ENCODE results near the gene SGK2. TPM values are rescaled to one million over a fixed set of nuclear protein-coding genes. Genes with fewer than 3 reads are reported as not detected.

Gene SGK2
- total and polyA plus RNA-seq, 2 donors (not counting 1 experiment from before 2014, with no cell fraction given), result 1.5 to 1.7 TPM

GRCh38 chr20:43631598-43631997 lies 72.8 kb downstream of the SGK2 start:
- H3K27ac Mint-ChIP-seq, result no peak overlapping the region
- TF ChIP-seq CTCF (IDR thresholded peaks at IDR 0.05), result no peak

More at GRCh38 chr20:43631598-43631997, 72.8 kb downstream of the SGK2 start:
- no peak overlapping the region for H3K9ac ChIP-seq (ENCODE audit: low read length)
- no peak for ATAC-seq (ENCODE audit: low read depth)
- H3K9me3 ChIP-seq (ENCODE audit: control extremely low read depth in 1 of 3, control insufficient read depth in 2 of 3, insufficient read depth in 1 of 3, low read length in 2 of 3), result no peaks in the 10 kb centered on the region
- DNase-seq, result no peak
- H3K4me3 Mint-ChIP-seq, result no peak overlapping the region
- no peak overlapping the region for H2AFZ ChIP-seq (ENCODE audit: insufficient read depth, low read depth, low read length, poor library complexity, severe bottlenecking)
- 98% methylated on average over 4 of the region's 8 CpGs for WGBS (ENCODE audit: insufficient coverage)
- H3K27me3 ChIP-seq (replicated peaks in 1 of 4; ENCODE audit: control extremely low read depth in 1 of 4, control insufficient read depth in 3 of 4, insufficient read depth in 4 of 4, low read length in 3 of 4), result no peaks in the 10 kb centered on the region
- no peaks in the 10 kb centered on the region for H3K79me2 ChIP-seq (ENCODE audit: control insufficient read depth, insufficient read depth, low read length)
- intact Hi-C loops (cut with micrococcal nuclease), result no loop called here
- no peaks in the 10 kb centered on the region for H3K9me3 Mint-ChIP-seq (ENCODE audit: insufficient read depth)
- peaks cover 4 to 12% of the 10 kb centered on the region in 2 experiments for H3K36me3 ChIP-seq (replicated peaks in 1 of 2; ENCODE audit: control extremely low read depth in 1 of 2, control insufficient read depth in 1 of 2, extremely low read depth in 1 of 2, insufficient read depth in 2 of 2, low read length in 1 of 2)
- no peaks in the 10 kb centered on the region for H3K4me1 Mint-ChIP-seq
- H3K4me1 ChIP-seq (ENCODE audit: control insufficient read depth in 2 of 2, insufficient read depth in 2 of 2, low read length in 2 of 2), result no peaks in the 10 kb centered on the region
- ChIA-PET POLR2A (no interaction called here), CTCF (interaction anchor here (1.0 kb wide), 1 partner anchor 13 kb away, joined by 3 read pairs; no protein-coding TSS in a partner anchor)
- no peaks in the 10 kb centered on the region for H4K20me1 ChIP-seq (ENCODE audit: control insufficient read depth, insufficient read depth, low read length, poor library complexity, severe bottlenecking)
- no peak overlapping the region for H3K4me2 ChIP-seq (replicated peaks; ENCODE audit: low read depth, low read length, poor library complexity, severe bottlenecking)
- no peak overlapping the region for H3K27ac ChIP-seq (ENCODE audit: low read length in 2 of 2)
- no peaks in the 10 kb centered on the region for H3K27me3 Mint-ChIP-seq
- H3K4me3 ChIP-seq (ENCODE audit: control extremely low read depth in 1 of 5, extremely low read depth in 1 of 5, insufficient read depth in 1 of 5, low read depth in 2 of 5, low read length in 4 of 5), result no peak overlapping the region

Other genes starting within 250 kb of the SGK2 start
- gene SRSF6, start 101.1 kb upstream of the SGK2 start, total RNA-seq, result 197 and 201 TPM in 2 replicates
- gene SRSF6, start 101.1 kb upstream of the SGK2 start, polyA plus RNA-seq, result 296 and 434 TPM in 2 replicates
- gene L3MBTL1, start 51.3 kb upstream of the SGK2 start, total RNA-seq, result 31.4 and 35.7 TPM in 2 replicates
- gene L3MBTL1, start 51.3 kb upstream of the SGK2 start, polyA plus RNA-seq, result 15.6 and 24.3 TPM in 2 replicates
- 16.7 and 23.7 TPM in 2 replicates for gene IFT52, start 31.9 kb downstream of the SGK2 start, total RNA-seq
- 18.4 and 19.0 TPM in 2 replicates for gene IFT52, start 31.9 kb downstream of the SGK2 start, polyA plus RNA-seq
- 35.8 and 37.9 TPM in 2 replicates for gene MYBL2, start 108.1 kb downstream of the SGK2 start, total RNA-seq
- 2.7 and 5.2 TPM in 2 replicates for gene MYBL2, start 108.1 kb downstream of the SGK2 start, polyA plus RNA-seq
- 0.84 TPM in 1 of 2 replicates, not detected in the other for gene GTSF1L, start 168.0 kb downstream of the SGK2 start, total RNA-seq
- gene GTSF1L, start 168.0 kb downstream of the SGK2 start, polyA plus RNA-seq, result 0.68 and 1.5 TPM in 2 replicates